K562 treated with DMSO at 1 percent for 12 hours (cell line): Measurements from ENCODE around the gene BNC1. TPM values are rescaled to one million over a fixed set of nuclear protein-coding genes. Genes with fewer than 3 reads are reported as not detected.

ENCODE experiments used
- total RNA-seq: library from RNA; unstranded; fragments of 300-600 nt; gene quantifications from 2 replicates; pipeline ENCODE4 v1.2.3, GENCODE V29; 2022; ENCODE audit not compliant: insufficient read depth

The BNC1 gene
- total RNA-seq = not detected in 2 replicates

DNA sequence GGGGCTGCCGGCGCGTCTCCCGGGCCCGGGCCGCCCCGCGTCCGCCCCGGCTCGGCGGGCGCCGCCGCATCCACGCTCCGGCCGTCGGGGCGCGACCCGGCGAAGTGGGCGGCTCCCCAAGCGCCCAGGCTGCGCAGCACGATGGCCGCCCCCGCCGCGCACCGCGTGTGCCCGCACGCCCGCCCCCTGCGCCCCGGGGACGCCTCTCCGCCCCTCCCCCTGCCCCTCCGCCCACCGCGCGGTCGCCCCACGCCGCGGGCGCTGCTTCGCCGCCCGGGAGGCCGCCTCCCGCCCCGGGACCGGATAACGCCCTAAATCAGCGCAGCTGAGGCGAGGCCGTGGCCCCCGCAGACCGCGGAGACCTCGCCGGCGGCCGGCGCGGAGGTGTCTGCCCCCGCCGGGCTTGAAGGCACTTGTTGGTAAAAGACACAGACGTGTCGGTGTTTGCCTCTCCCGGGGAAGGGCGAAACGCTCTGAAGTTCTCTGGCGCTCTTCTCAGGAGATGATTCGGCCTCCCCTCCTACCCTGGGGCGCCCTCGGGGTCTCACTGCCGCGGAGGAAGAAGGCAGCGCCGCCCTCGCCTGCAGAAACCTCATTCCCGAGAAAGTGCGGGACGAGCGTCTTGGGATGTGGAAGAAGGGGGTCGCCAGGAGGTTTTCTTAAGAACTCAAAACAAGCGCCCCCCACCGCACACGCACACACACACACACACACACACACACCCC is at the start of gene BNC1:
BNC1 (minus strand) TSS at position 106 of the 725 bp plus-strand sequence; CDS start at position 70, 36 bp downstream.

DNA sequence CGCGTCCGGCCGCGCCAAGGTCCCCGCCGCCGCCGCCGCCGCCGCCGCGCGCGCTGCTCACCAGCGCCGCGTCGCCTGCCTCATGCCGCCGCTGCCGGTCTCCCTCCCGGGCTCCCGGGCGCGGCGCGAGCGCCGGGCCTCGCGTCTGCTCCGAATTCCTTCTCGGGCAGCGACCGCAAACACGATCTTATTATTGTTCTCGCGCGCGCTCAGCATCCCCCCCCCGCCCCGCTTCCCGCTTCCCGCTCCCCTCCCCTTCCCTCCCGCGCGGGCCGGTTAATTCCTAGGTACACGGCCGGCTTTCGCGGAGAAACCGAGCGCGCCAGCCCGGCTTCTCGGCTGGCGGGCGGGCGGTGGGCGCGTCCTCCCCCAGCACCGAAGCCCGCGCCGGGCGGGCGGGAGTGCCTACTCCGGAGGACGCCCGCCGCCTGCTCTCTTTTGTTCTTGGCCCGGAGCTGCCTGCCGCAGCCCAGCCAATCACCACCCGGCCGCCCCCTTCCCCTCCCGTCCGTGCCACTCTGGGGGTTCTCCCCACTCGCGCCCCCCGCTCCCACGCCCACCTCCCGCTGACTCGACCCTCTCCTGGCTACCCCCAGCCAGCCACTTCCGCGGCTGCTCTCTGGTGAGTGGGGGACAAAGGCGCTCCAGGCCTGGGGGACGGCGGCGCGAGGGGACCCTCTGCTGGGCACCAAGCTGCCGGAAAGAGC is 76.7 kb downstream of the BNC1 start, which contains the start of gene HDGFL3:
HDGFL3 (minus strand) TSS at position 164 of the 707 bp plus-strand sequence. CDS start 409 bp downstream, outside the sequence.

Other genes starting within 250 kb of the BNC1 start
- gene BTBD1, start 217.4 kb downstream of the BNC1 start, total RNA-seq = 27.9 and 69.7 TPM in 2 replicates
- 14.8 and 17.3 TPM in 2 replicates for gene TM6SF1, start 177.0 kb downstream of the BNC1 start, total RNA-seq
- gene HDGFL3, start 76.8 kb downstream of the BNC1 start, total RNA-seq = 14.2 and 18.0 TPM in 2 replicates
- gene SH3GL3, start 162.7 kb upstream of the BNC1 start, total RNA-seq = 3.0 and 4.8 TPM in 2 replicates